HG03280 (cell line): ENCODE results near the gene TAF6.

Source experiments
- ATAC-seq: cut with Tn5 transposase; IDR thresholded peaks from one replicate; pipeline ENCODE4 v1.9.1; 2021; ENCODE audit warnings: mild to moderate bottlenecking, moderate library complexity; ENCODE audit not compliant: unreplicated experiment

Gene TAF6

GRCh38 chr7:100075418-100075817 lies 43.7 kb downstream of the TAF6 start:
- no peak for ATAC-seq

GRCh38 chr7:100074841-100075240 lies 44.3 kb downstream of the TAF6 start:
- no peak for ATAC-seq

- no peak for ATAC-seq
Measured at GRCh38 chr7:100072462-100072861, 46.7 kb downstream of the TAF6 start.

- ATAC-seq, result no peak
Measured at GRCh38 chr7:100071018-100071723, 48.0 kb downstream of the TAF6 start.

GRCh38 chr7:100069991-100070390 lies 49.2 kb downstream of the TAF6 start:
- ATAC-seq, result no peak

- ATAC-seq, result no peak
Measured at GRCh38 chr7:100066953-100067352, 52.2 kb downstream of the TAF6 start.

- ATAC-seq, result no peak
Measured at GRCh38 chr7:100065452-100066186, 53.5 kb downstream of the TAF6 start.

- no peak for ATAC-seq
Measured at GRCh38 chr7:100064162-100064561, 55.0 kb downstream of the TAF6 start.

- no peak for ATAC-seq
Measured at GRCh38 chr7:100063376-100063775, 55.8 kb downstream of the TAF6 start.

- no peak for ATAC-seq
Measured at GRCh38 chr7:100061518-100062193, 57.5 kb downstream of the TAF6 start.

- ATAC-seq, result no peak
Measured at GRCh38 chr7:100059251-100059739, 59.9 kb downstream of the TAF6 start.
